AG04449 (cell line): ENCODE measurements around the gene RALA.
"Not testable (repeated sequence)": the region's sequence is repeated elsewhere in the genome, so short reads cannot be mapped to it uniquely, and the experiment has no call there.

ENCODE experiments used
- CTCF ChIA-PET: fragments of 350-600 bp; formaldehyde crosslinking; extraction: SDS; loops from one replicate; lab custom pipeline; 2021; ENCODE audit warnings: antibody characterized with exemption; lab: Yijun Ruan, JAX
- POLR2A ChIA-PET: fragments of 400-600, 350-600 bp; formaldehyde crosslinking; extraction: SDS; loops from one replicate; lab custom pipeline; 2020; ENCODE audit warnings: antibody characterized with exemption, inconsistent platforms; lab: Yijun Ruan, JAX
- DNase-seq: peaks from one replicate; pipeline ENCODE4 v3.0.0-alpha.2; 2010; ENCODE audit warnings: low read depth, low spot score
- H3K4me3 ChIP-seq: 2 replicates; pipeline ENCODE4 v1.5.1; 2011; ENCODE audit warnings: low read depth, mild to moderate bottlenecking, control low read depth, low read length
- TF ChIP-seq, protein P1 (sequence below): IDR thresholded peaks from one replicate; pipeline ENCODE4 v1.5.1; 2011; ENCODE audit warnings: mild to moderate bottlenecking, moderate library complexity, low read length, control low read depth, inconsistent platforms; ENCODE audit not compliant: insufficient read depth; ENCODE audit errors: missing control alignments

Gene RALA

GRCh38 chr7:39681887-39682441 is 58.6 kb downstream of the RALA start:
- H3K4me3 ChIP-seq, result no peak overlapping the region
- ChIA-PET POLR2A (no interaction called here), CTCF (interaction anchor here (1.2 to 1.6 kb wide), 2 partner anchors 11 to 102 kb away, joined by 5 to 6 read pairs; no protein-coding TSS in a partner anchor)
- TF ChIP-seq, protein P1, sequence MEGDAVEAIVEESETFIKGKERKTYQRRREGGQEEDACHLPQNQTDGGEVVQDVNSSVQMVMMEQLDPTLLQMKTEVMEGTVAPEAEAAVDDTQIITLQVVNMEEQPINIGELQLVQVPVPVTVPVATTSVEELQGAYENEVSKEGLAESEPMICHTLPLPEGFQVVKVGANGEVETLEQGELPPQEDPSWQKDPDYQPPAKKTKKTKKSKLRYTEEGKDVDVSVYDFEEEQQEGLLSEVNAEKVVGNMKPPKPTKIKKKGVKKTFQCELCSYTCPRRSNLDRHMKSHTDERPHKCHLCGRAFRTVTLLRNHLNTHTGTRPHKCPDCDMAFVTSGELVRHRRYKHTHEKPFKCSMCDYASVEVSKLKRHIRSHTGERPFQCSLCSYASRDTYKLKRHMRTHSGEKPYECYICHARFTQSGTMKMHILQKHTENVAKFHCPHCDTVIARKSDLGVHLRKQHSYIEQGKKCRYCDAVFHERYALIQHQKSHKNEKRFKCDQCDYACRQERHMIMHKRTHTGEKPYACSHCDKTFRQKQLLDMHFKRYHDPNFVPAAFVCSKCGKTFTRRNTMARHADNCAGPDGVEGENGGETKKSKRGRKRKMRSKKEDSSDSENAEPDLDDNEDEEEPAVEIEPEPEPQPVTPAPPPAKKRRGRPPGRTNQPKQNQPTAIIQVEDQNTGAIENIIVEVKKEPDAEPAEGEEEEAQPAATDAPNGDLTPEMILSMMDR, result no peak
- no peak for DNase-seq

DNA sequence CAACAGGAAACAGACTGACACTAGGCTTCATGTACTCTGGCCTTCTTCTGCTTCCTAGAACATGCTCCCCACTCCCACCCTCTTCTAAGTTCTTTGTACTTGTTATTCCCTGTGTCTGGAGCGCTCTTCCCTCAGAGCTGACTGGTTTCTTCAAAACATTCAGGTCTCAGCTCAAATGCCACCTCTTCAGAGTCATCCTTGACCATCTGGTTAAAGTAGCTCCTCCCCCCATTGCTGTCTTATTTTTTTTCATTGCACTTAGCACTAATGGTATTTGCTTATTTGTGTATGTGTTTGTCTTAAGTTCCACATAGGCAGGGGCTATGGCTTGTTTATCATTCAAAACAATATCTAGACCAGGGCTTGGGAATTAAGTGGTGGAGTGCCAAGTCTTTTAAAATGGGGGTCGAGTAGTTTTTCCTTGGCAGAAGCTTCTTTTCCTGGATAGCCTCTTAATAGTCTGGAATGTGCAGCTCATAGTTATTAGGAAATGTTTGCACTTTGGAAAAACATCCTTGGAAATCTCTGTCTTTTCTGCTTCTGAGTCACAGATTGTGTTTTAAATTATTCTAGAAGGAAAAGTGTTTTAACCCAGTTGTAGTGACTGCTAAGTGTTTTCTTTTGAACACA is 60.0 kb downstream of the RALA start:
- CTCF ChIA-PET, result interaction anchor here (0.9 to 1.0 kb wide), 2 partner anchors 64 to 103 kb away, joined by 3 to 4 read pairs; no protein-coding TSS in a partner anchor
- DNase-seq, result no peak
- POLR2A ChIA-PET, result interaction anchor here (1.2 to 1.3 kb wide), 2 partner anchors 59 to 103 kb away, joined by 3 to 5 read pairs; no protein-coding TSS in a partner anchor
- H3K4me3 ChIP-seq, result no peak overlapping the region
- TF ChIP-seq, protein P1, result no peak

- no peak overlapping the region for H3K4me3 ChIP-seq
- DNase-seq, result no peak
- TF ChIP-seq, protein P1, result no peak
- ChIA-PET POLR2A (no interaction called here), CTCF (interaction anchor here (0.9 to 1.9 kb wide), 3 partner anchors 10 to 106 kb away, joined by 3 to 5 read pairs (median 4); no protein-coding TSS in a partner anchor)
These were observed 63.0 kb downstream of the RALA start for GRCh38 chr7:39686261-39686924.

DNA sequence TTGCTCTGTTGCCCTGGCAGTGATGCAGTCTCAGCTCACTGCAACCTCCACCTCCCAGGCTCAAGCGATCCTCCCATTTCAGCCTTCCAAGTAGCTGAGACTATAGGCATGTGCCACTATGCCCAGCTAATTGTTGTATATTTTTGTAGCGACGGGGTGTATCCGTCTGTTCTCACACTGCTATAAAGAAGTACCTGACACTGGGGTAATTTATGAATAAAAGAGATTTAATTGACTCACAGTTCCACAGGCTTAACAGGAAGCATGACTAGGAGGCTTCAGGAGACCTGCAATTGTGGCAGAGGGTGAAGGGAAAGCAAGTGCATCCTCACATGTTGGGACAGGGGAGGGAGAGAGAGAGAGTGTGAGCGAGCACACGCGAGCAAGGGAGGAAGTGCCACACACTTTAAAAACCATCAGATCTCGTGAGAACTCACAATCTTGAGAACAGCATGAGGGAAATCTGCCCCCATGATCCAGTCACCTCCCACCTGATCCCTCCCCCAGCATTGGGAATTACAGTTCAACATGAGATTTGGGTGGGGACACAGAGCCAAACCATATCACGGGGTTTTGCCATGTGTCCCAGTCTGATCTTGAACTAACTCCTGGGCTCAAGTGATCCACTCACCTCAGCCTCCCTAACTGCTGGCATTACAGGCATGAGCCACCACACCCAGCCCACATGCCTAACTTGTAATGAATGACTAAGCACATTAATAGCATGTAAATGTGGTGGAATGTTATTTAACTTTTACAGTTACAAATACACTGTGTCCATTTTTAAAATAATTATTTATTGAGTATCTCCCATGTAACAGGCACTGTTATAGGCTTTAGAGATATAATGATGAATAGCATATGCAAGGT is 65.5 kb downstream of the RALA start:
- POLR2A ChIA-PET, result no interaction called here

GRCh38 chr7:39691821-39692220 is 68.4 kb downstream of the RALA start:
- no peak for DNase-seq
- CTCF ChIA-PET, result interaction anchor here (1.4 to 3.4 kb wide), 3 partner anchors 55 to 112 kb away, joined by 3 to 19 read pairs (median 4); no protein-coding TSS in a partner anchor
- TF ChIP-seq, protein P1, result no peak
- POLR2A ChIA-PET, result no interaction called here
- H3K4me3 ChIP-seq, result no peak overlapping the region

More for the DNA sequence above, 65.5 kb downstream of the RALA start:
- DNase-seq, result no peak
- CTCF ChIA-PET, result interaction anchor here (1.1 kb wide), 1 partner anchor 57 kb away, joined by 3 read pairs; no protein-coding TSS in a partner anchor
- TF ChIP-seq, protein P1, result no peak
- no peak overlapping the region for H3K4me3 ChIP-seq

DNA sequence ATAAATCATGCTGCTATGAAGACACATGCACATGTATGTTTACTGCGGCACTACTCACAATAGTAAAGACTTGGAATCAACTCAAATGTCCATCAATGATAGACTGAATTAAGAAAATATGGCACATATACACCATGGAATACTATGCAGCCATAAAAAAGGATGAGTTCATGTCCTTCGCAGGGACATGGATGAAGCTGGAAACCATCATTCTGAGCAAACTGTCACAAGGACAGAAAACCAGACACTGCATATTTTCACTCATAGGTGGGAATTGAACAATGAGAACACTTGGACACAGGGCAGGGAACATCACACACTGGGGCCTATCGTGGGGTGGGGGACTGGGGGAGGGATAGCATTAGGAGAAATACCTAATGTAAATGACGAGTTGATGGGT is 69.7 kb downstream of the RALA start:
- CTCF ChIA-PET, POLR2A ChIA-PET, H3K4me3 ChIP-seq, DNase-seq: not testable (repeated sequence)
